ENCODE measurements around the gene SETBP1. TPM values are rescaled to one million over a fixed set of nuclear protein-coding genes. Genes with fewer than 3 reads are reported as not detected.

The SETBP1 gene
- total and polyA plus RNA-seq, 8 donors, result 19.7 to 27.5 (median 21.5) TPM

DNA sequence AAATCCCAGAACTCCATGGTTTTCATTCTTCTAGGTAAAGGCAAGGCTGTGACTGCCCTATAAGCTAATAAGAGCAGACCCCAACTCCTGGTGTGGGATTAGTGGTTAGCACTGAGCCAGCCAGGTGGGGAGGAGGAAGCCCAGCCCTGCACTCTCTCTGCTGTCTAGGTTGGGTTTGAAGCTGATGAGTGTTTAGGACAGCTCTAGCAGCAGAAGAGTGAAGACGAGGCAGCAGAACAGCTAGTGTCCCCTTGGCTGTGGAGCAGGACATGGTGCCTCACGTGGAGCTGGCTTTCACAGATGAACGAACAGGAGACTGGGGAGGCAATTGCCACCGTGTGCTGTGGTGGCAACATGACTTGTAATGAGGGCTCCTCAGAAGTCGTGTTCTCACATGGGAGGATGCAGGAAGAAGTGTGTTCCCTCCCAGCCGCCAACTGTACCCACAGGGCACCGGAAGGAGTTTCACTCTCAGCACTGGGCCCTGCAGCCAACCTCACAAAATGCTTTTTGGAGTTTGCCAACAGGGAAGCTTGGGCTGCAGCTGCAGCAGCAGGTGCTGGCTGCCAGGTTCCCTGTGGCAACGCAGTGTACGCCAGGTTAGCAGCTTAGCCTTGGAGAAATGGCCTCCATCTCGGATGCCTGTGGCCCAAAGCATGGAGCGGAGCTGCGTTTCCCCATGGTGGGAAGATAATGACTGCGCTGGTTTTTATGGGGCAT, 328.2 kb downstream of the SETBP1 start:
- DNase-seq, result peak in 1 of 4 donors; percentile 51
- H3K4me3 ChIP-seq, result no peak overlapping the region
- no peaks in the 10 kb centered on the region for H3K9me3 ChIP-seq
- no peak overlapping the region for H3K27ac ChIP-seq
- intact Hi-C loops (cut with DNase I), result no loop called here
- TF ChIP-seq, protein P1, sequence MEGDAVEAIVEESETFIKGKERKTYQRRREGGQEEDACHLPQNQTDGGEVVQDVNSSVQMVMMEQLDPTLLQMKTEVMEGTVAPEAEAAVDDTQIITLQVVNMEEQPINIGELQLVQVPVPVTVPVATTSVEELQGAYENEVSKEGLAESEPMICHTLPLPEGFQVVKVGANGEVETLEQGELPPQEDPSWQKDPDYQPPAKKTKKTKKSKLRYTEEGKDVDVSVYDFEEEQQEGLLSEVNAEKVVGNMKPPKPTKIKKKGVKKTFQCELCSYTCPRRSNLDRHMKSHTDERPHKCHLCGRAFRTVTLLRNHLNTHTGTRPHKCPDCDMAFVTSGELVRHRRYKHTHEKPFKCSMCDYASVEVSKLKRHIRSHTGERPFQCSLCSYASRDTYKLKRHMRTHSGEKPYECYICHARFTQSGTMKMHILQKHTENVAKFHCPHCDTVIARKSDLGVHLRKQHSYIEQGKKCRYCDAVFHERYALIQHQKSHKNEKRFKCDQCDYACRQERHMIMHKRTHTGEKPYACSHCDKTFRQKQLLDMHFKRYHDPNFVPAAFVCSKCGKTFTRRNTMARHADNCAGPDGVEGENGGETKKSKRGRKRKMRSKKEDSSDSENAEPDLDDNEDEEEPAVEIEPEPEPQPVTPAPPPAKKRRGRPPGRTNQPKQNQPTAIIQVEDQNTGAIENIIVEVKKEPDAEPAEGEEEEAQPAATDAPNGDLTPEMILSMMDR (IDR thresholded peaks at IDR 0.05), result no peak
- no peaks in the 10 kb centered on the region for H3K36me3 ChIP-seq
- ATAC-seq, result no peak
- H3K4me1 ChIP-seq, result peaks cover 0 to 2% of the 10 kb centered on the region in 2 donors
- no peaks in the 10 kb centered on the region for H3K27me3 ChIP-seq

GRCh38 chr18:45009756-45010155, 329.1 kb downstream of the SETBP1 start:
- no peak overlapping the region for H3K4me3 ChIP-seq
- H3K9me3 ChIP-seq, result no peaks in the 10 kb centered on the region

GRCh38 chr18:45012286-45012685, 331.6 kb downstream of the SETBP1 start:
- no peak for ATAC-seq
- intact Hi-C loops (cut with DNase I), result no loop called here

More at GRCh38 chr18:45009756-45010155, 329.1 kb downstream of the SETBP1 start:
- TF ChIP-seq, protein P1 (IDR thresholded peaks at IDR 0.05), result no peak
- Histone ChIP-seq H3K4me1 (peaks cover 0 to 6% of the 10 kb centered on the region in 2 donors), H3K27me3 (no peaks in the 10 kb centered on the region), H3K36me3 (no peaks in the 10 kb centered on the region), H3K27ac (no peak overlapping the region)
- ATAC-seq, result no peak
- DNase-seq, result no peak
- intact Hi-C loops (cut with DNase I), result no loop called here

GRCh38 chr18:45014047-45014501, 333.4 kb downstream of the SETBP1 start:
- intact Hi-C loops (cut with DNase I), result no loop called here
- peak; percentile 56 for ATAC-seq
- Histone ChIP-seq H3K4me1 (peaks cover 0 to 6% of the 10 kb centered on the region in 2 donors), H3K9me3 (no peaks in the 10 kb centered on the region), H3K4me3 (no peak overlapping the region), H3K36me3 (no peaks in the 10 kb centered on the region), H3K27ac (no peak overlapping the region), H3K27me3 (no peaks in the 10 kb centered on the region)
- peak in 2 of 4 donors; percentile 18 to 24 for DNase-seq
- TF ChIP-seq, protein P1 (IDR thresholded peaks at IDR 0.05), result no peak

More at GRCh38 chr18:45012286-45012685, 331.6 kb downstream of the SETBP1 start:
- Histone ChIP-seq H3K9me3 (no peaks in the 10 kb centered on the region), H3K4me3 (no peak overlapping the region), H3K27ac (no peak overlapping the region), H3K27me3 (no peaks in the 10 kb centered on the region), H3K36me3 (no peaks in the 10 kb centered on the region), H3K4me1 (peaks cover 0 to 6% of the 10 kb centered on the region in 2 donors)
- TF ChIP-seq, protein P1 (IDR thresholded peaks at IDR 0.05), result no peak
- DNase-seq, result no peak

GRCh38 chr18:45015788-45016128, 335.1 kb downstream of the SETBP1 start:
- H3K36me3 ChIP-seq, result no peaks in the 10 kb centered on the region
- H3K27ac ChIP-seq, result no peak overlapping the region
- DNase-seq (no peak), ATAC-seq (no peak)
- no peaks in the 10 kb centered on the region for H3K27me3 ChIP-seq
- no peak overlapping the region for H3K4me3 ChIP-seq
- TF ChIP-seq, protein P1 (IDR thresholded peaks at IDR 0.05), result no peak
- H3K4me1 ChIP-seq, result peaks cover 0 to 6% of the 10 kb centered on the region in 2 donors
- H3K9me3 ChIP-seq, result no peaks in the 10 kb centered on the region
- intact Hi-C loops (cut with DNase I), result no loop called here

Data from left lung (tissue), 10 donors.